Epithelial cell of proximal tubule (primary cell): Measurements from ENCODE around the gene ALX4. TPM values are rescaled to one million over a fixed set of nuclear protein-coding genes. Genes with fewer than 3 reads are reported as not detected.

Experiments
- DNase-seq: peaks from one replicate; pipeline ENCODE4 v3.0.0-alpha.2; 2011; ENCODE audit warnings: low read depth
- H3K4me3 ChIP-seq: 2 replicates; pipeline ENCODE4 v1.5.1; 2011; ENCODE audit warnings: low read depth, mild to moderate bottlenecking, low read length
- CTCF ChIP-seq: conservative IDR thresholded peaks from 2 replicates; pipeline ENCODE4 v1.5.1; 2012; ENCODE audit warnings: low read depth, mild to moderate bottlenecking, low read length
- total RNA-seq: library from RNA; depleted of rRNA; stranded (reverse); fragments of >200 nt; gene quantifications from 2 replicates; pipeline ENCODE4 v1.2.3, GENCODE V29; 2015

Gene ALX4
- total RNA-seq, 1 donor from 2014 or later, result not detected

GRCh38 chr11:44338698-44339529 is 29.0 kb upstream of the ALX4 start:
- H3K4me3 ChIP-seq, result no peak overlapping the region
- no peak for DNase-seq
- no peak for TF ChIP-seq CTCF

- no peak for DNase-seq
- no peak overlapping the region for H3K4me3 ChIP-seq
- TF ChIP-seq CTCF, result no peak
Observed at GRCh38 chr11:44338026-44338425, 28.1 kb upstream of the ALX4 start.

GRCh38 chr11:44335919-44336318 is 26.0 kb upstream of the ALX4 start:
- no peak overlapping the region for H3K4me3 ChIP-seq
- no peak for DNase-seq
- no peak for TF ChIP-seq CTCF

GRCh38 chr11:44335052-44335760 is 25.3 kb upstream of the ALX4 start:
- no peak overlapping the region for H3K4me3 ChIP-seq
- DNase-seq, result no peak
- no peak for TF ChIP-seq CTCF

GRCh38 chr11:44334356-44335004 is 24.5 kb upstream of the ALX4 start:
- TF ChIP-seq CTCF, result no peak
- DNase-seq, result no peak
- H3K4me3 ChIP-seq, result no peak overlapping the region

GRCh38 chr11:44333271-44334218 is 23.6 kb upstream of the ALX4 start:
- no peak for TF ChIP-seq CTCF
- no peak overlapping the region for H3K4me3 ChIP-seq
- no peak for DNase-seq
